Right forelimb (tissue), 1 donor: ENCODE data around the gene HDHD5.

ENCODE experiments used
- DNase-seq: peaks from one replicate; pipeline ENCODE4 v3.0.0-alpha.2; 2018

The HDHD5 gene

DNA sequence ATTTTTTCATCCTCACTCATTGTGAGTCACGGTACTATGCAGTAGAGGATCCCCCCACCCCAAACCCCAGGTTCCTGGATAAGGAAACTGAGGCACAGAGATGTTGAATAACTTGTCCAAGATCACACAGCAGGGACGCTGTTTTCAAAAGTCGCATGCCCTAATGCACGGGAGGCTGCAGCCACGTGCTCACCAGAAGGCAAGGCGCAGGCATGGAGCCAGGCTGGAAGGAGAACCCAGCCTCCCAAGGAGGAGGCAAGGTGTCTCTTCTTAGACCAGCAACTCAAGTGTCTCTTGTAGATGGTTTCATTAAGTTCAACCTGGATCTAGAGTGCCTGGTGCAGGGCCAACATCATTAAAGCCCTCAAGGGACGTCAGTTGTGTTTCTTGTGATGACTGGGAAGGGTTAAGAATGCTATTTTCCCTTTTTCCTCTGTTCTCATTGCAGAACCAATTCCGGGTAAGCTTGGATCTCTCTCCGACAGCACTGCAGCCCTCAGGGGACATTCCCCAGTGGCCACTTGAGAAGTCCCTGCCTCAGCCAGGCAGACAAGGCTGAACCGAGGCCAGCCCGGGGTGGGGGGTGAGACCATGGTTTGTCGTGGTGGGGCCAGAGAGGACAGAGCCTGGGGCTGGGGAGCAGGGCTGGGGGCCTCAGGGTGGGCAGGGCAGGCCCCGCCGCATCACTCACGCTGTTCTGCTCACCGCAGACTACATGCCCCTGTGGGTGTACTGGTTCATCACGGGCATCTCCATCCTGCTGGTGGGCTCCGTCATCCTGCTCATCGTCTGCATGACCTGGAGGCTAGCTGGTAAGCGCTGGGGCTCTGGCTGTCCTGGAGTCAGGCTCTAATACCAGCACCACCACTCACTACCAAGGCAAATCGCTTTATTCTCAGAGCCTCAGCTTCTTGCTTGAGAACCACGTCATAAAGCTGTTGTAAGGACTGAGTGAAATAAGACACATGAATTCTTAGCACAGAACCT, 53.6 kb downstream of the HDHD5 start:
- no peak for DNase-seq

DNA sequence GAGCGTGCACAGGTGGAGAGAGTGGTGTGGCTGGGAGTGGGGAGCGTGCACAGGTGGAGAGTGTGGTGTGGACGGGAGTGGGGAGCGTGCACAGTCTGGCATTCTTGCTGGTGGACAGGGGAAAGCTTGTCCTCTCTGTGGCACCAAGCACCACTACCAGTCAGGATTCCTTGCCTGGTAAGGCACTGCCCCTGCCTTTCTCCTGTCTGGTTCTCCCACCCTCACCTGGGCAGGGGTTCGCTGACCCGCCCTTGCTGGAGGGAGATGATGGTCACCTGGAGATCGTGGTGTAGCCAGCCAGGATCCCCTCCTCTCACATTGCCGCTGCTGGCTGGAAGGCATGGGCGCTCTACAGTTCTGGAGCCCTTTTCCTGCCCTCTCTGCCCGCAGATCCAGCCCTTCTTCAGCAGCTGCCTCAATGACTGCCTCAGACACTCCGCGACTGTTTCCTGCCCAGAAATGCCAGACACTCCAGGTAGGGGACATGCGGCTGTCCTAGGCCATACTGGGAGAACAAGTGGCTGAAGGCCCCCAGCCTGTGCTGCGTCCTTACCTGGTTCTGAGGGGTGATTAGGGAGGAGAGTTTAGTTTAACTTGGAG, 54.6 kb downstream of the HDHD5 start:
- DNase-seq: no peak

DNA sequence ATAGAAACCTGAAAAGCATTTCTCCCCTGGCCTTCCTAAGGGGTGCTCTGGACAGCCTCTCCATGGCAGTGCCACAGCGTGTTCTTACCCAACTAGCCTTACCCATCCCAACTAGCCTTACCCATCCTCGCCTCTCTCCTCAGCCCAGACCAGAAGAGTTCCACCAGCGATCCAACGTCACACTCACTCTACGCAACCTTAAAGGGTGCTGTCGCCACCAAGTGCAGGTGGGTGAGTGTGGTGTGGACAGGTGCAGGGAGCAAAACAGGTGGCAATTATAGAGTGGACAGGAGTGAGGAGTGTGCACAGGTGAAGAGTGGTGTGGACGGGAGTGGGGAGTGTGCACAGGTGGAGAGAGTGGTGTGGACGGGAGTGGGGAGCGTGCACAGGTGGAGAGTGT, 55.7 kb downstream of the HDHD5 start:
- no peak for DNase-seq

DNA sequence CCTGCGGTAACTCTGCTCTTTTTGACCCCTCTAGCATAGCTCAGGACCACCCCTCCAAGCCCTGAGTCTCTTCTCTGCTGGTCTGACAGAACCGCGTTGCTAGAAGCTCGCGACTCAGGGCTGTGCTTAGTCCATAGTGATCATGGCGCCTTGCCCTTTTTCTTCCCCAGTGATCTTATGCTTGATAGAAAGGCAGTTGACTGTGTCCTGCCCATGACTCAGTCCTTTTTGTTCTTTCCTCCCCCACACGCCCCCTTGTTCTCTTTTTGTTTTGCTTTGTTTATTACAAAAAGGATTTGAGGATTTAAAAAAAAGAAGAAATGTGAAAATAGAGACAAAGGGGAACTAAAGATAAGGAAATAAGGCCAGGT, 56.8 kb downstream of the HDHD5 start:
- DNase-seq: no peak

DNA sequence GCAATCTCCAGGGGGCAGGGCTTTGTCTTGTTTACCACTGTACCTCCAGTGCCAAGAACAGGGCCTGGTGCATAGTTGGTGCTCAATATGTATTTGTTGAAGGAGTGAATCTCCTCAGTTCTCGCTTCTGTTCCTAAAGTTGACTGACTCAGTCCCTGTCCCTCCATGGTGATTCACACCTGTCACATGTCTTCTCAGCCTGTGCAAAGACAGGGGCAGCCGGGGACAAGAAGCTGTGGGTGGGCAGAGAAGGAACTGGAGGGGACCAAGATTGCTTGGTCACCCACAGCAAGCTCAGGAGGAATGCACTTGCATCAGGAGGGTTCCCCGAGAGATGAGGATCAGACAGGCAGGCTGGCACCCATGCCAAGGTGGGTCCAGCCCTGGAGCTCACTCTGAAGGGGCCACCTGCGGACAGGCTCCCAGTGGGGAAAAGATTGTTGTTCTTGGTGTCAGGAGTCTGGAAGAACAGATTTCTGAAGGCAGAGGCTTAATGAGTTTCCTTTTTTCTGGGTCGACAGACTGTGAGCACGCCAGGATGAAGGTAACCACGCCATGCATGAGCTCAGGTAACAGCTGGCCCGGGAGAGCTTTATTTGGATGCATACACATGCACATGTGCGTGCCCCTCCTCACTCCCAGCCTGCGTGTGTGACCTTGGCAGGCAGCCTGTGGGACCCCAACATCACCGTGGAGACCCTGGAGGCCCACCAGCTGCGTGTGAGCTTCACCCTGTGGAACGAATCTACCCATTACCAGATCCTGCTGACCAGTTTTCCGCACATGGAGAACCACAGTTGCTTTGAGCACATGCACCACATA, 57.4 kb downstream of the HDHD5 start:
- DNase-seq: no peak

DNA sequence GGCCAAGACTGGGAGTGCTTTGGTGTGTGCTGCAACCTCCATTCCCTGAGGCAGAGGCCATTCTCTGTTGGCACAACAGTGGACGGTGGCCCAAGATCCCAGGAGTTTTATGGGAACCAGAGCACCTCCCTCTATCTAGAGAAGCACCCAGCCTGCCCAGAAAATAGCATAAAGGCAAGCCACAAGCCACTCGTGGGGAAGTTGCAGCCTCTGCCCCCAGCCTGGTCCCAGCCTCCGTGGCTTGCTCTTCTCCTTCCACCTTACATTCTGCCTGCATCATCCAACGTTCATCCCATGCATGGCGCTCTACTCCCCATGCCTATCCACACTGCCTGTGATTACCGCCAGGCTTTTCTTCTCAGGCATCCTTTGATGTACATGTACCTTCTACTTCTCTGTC, 58.5 kb downstream of the HDHD5 start:
- DNase-seq: no peak

DNA sequence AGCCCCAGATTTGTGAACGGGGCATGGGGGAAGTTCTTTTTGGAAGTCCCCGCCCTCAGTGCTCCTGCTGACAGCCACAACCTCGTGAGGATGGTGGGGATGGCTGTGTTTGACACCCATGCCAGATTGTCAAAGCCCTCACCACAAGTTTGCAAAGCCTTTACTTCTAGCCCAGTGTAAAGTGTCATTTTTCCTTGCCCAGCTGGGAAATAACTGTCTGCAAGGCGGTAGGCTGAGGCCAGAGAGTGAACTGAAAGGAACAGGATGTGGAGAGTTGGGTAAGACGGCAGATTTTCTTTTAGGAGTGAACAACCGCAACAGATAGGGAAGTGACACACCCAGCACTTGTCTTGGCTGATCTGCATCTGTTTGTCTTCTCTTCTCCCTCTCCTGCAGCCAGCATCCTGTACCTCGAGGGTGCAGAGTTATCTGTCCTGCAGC, 60.7 kb downstream of the HDHD5 start:
- no peak for DNase-seq

DNA sequence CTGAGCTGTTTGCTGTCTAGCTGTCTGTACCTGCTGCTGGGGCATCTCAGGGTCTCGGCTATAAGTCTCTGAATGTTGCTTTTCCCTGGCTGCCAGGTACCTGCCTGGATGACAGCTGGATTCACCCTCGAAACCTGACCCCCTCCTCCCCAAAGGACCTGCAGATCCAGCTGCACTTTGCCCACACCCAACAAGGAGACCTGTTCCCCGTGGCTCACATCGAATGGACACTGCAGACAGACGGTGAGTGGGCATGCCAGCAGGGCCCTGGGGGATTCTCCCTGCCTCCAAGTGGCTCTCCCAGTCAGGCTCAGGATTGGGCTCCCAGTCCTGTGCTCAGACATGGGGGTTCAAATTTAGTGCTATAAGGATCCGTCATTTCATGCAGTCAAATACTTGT, 61.4 kb downstream of the HDHD5 start:
- DNase-seq: no peak

DNA sequence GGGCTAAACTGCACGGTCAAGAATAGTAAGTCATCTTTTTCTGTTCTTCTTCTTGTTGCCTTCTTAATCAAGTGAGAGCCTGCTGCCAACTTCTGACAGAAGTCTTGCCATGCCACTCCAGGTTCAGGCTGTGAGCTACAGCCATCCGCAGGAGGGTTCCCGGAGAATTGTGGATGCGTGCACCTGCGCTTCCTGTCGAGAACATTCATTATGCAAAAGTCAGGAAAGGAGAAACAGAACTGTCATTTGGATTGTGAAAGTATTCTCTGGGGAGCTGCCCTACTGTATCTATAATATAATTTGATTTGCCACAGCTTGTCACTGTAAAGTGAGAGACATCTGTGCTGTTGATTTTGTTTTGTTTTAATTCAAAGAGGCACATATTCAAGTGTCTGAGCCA, 62.0 kb downstream of the HDHD5 start:
- DNase-seq: no peak

DNA sequence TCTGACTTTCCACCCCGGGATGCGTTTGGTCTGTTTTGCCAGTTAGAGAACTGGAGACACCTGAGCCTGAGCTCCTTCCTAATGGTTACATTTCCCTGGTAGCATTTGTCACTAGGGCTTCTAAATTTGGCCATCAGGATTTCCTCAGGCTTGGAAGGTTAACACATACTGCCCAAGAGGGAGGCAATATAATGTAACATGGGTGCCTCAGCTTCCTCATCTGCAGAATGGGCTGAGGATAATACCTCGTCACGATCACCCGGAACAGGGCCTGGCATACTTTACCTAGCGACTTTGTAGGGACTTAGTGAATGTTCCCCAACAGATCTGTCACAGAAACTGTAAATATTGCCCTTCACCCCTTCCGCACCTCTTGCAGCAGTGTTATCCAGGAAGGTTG, 63.0 kb downstream of the HDHD5 start:
- no peak for DNase-seq

DNA sequence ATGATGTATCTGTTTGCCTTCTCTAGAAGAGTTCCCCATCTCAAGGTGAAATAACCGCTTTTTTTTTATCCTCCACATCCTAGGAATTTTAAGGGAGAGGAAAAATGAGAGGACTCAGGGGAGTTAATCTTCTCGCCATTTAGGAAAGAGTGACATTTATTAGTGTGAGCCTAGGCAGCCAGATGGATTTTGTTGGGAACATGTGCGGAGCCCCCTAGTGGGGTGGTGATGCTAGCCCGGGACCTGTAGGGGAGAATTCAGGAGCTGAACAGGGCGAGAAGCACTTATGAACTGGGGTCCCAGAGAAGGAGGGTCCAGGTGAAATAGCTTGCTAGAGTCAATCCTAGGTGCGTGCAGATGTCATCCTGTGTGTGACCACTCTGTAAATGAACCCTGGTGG, 63.5 kb downstream of the HDHD5 start:
- DNase-seq: no peak

DNA sequence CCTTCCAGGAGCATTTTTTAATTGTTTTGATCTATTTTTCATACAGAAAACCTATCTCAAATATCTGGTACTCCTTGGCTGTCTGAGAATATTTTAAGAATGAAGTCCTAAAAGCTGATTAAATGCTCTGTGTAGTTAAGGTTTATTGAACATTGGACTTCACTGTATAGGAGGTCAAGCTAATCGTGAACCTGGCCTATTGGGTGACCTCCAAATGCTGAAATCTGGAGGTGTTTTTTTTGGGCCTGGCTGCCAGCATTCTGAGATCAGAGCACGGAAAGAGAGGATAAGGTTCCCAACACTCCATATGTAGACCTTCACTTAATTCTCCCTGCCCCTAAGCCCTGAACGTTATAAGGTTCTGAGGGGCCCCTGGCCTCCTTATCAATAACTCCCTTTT, 66.0 kb downstream of the HDHD5 start:
- DNase-seq: no peak

DNA sequence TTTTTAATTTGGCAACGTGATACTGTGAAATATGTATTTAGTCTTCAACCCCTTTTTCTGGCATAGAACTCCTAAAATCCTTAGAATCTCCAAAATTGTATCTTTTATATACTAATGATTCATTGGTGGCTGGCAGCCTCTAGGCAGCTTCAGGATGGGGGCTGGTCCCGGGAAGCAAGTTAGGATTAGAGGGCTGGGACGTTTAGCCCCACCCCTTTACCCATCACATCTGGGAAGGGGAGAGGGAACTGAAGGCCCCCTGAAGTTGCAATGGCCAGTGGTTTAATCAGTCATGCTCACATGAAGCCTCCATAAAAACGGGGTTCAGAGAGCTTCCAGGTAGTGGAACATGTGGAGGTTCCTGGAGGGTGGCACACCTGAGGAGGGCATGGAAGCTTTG, 67.2 kb downstream of the HDHD5 start:
- no peak for DNase-seq

DNA sequence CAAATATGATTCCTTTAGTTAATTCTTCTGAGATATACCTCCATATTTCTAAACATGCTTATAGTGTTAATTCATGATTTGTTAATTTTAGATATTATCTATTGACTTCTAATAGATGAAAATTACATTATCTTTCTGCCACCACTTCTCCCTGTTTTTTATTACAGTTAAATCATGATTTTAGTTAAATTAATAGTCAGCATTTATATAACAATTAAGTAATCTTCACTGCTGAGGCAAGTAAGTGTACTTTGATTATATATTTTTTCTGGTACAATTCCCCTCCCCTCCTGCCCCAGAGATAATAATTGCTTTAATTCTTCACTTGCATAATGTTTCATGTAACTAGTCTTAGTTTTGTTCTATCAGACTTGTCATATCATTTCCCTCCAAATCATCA, 68.5 kb downstream of the HDHD5 start:
- no peak for DNase-seq
